Parathyroid adenoma (tissue), 2 donors: ENCODE results near the gene FREM1.

ENCODE experiments used
- H2AFZ ChIP-seq: fragments of 300-600 bp; sonication (generic); one replicate; pipeline ENCODE4 v1.7.0; 2017; ENCODE audit warnings: antibody characterized with exemption, mild to moderate bottlenecking
- H3K27ac ChIP-seq: fragments of 300-600 bp; sonication (generic); one replicate; pipeline ENCODE4 v1.7.0; 2017
- H3K27me3 ChIP-seq: fragments of 300-600 bp; sonication (generic); one replicate; pipeline ENCODE4 v1.7.0; 2017; ENCODE audit warnings: low read length; ENCODE audit not compliant: control insufficient read depth, insufficient read depth
- H3K36me3 ChIP-seq: fragments of 300-600 bp; sonication (generic); one replicate; pipeline ENCODE4 v1.7.0; 2017; ENCODE audit warnings: low read length; ENCODE audit not compliant: control insufficient read depth, insufficient read depth
- H3K4me1 ChIP-seq: fragments of 300-600 bp; sonication (generic); one replicate; pipeline ENCODE4 v1.7.0; 2017; ENCODE audit warnings: control low read depth
- H3K4me2 ChIP-seq: fragments of 300-600 bp; sonication (generic); one replicate; pipeline ENCODE4 v1.7.0; 2017; ENCODE audit warnings: low read length
- H3K4me3 ChIP-seq: fragments of 300-600 bp; sonication (generic); one replicate; pipeline ENCODE4 v1.7.0; 2017; ENCODE audit warnings: low read depth, low read length
- H3K79me2 ChIP-seq: fragments of 300-600 bp; sonication (generic); one replicate; pipeline ENCODE4 v1.7.0; 2017; ENCODE audit warnings: control low read depth
- H3K9ac ChIP-seq: fragments of 300-600 bp; sonication (generic); one replicate; pipeline ENCODE4 v1.7.0; 2017; ENCODE audit warnings: mild to moderate bottlenecking
- H3K9me3 ChIP-seq: fragments of 300-600 bp; sonication (generic); one replicate; pipeline ENCODE4 v1.7.0; 2017; ENCODE audit warnings: low read length; ENCODE audit not compliant: control insufficient read depth
- TF ChIP-seq, protein P1 (sequence below): fragments of 300-600 bp; sonication (generic); IDR thresholded peaks from one replicate; pipeline ENCODE4 v1.7.0; 2017; ENCODE audit warnings: antibody characterized with exemption, mild to moderate bottlenecking
- donor health status: primary hyperparathyroidism.

Gene FREM1

DNA sequence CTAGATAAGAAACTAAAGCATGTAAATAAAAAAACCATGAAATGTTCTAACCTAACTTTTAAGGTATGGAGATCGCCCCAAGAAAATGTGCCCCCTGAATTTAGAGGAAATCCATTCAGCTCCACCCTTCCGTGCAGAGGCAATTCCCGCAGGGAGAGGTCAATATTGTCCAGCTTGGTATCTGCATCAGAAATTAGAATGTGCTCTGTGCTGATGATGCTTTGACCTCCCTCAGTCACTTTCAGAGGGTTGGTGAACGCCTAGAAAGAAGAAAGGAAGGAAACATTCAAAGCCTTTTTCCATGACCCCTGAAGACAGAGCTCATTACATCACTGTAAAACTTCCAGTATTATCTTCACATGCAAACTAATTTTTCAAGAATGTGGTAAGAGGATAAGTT, 91.0 kb downstream of the FREM1 start:
- Histone ChIP-seq H2AFZ (no peak overlapping the region), H3K27me3 (no peaks in the 10 kb centered on the region), H3K36me3 (no peaks in the 10 kb centered on the region), H3K4me2 (no peak overlapping the region), H3K9me3 (no peaks in the 10 kb centered on the region), H3K4me3 (no peak overlapping the region), H3K79me2 (no peaks in the 10 kb centered on the region), H3K4me1 (no peaks in the 10 kb centered on the region), H3K9ac (no peak overlapping the region), H3K27ac (no peak overlapping the region)
- TF ChIP-seq, protein P1, sequence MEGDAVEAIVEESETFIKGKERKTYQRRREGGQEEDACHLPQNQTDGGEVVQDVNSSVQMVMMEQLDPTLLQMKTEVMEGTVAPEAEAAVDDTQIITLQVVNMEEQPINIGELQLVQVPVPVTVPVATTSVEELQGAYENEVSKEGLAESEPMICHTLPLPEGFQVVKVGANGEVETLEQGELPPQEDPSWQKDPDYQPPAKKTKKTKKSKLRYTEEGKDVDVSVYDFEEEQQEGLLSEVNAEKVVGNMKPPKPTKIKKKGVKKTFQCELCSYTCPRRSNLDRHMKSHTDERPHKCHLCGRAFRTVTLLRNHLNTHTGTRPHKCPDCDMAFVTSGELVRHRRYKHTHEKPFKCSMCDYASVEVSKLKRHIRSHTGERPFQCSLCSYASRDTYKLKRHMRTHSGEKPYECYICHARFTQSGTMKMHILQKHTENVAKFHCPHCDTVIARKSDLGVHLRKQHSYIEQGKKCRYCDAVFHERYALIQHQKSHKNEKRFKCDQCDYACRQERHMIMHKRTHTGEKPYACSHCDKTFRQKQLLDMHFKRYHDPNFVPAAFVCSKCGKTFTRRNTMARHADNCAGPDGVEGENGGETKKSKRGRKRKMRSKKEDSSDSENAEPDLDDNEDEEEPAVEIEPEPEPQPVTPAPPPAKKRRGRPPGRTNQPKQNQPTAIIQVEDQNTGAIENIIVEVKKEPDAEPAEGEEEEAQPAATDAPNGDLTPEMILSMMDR: no peak

- Histone ChIP-seq H3K27ac (no peak overlapping the region), H3K4me1 (no peaks in the 10 kb centered on the region), H3K27me3 (no peaks in the 10 kb centered on the region), H3K4me3 (no peak overlapping the region), H3K9me3 (no peaks in the 10 kb centered on the region), H3K4me2 (no peak overlapping the region), H3K79me2 (no peaks in the 10 kb centered on the region), H3K9ac (no peak overlapping the region), H2AFZ (no peak overlapping the region), H3K36me3 (no peaks in the 10 kb centered on the region)
- TF ChIP-seq, protein P1: no peak
Measured at GRCh38 chr9:14814249-14814628, 96.0 kb downstream of the FREM1 start.

- Histone ChIP-seq H3K9me3 (no peaks in the 10 kb centered on the region), H3K36me3 (no peaks in the 10 kb centered on the region), H3K9ac (no peak overlapping the region), H3K4me3 (no peak overlapping the region), H3K27ac (no peak overlapping the region), H3K4me2 (no peak overlapping the region), H2AFZ (no peak overlapping the region), H3K27me3 (no peaks in the 10 kb centered on the region), H3K79me2 (no peaks in the 10 kb centered on the region), H3K4me1 (no peaks in the 10 kb centered on the region)
- TF ChIP-seq, protein P1: no peak
Measured at GRCh38 chr9:14813336-14814248, 96.6 kb downstream of the FREM1 start.

GRCh38 chr9:14812806-14813205, 97.4 kb downstream of the FREM1 start:
- no peak overlapping the region for H3K27ac ChIP-seq
- no peaks in the 10 kb centered on the region for H3K79me2 ChIP-seq
- H3K27me3 ChIP-seq: no peaks in the 10 kb centered on the region
- H3K36me3 ChIP-seq: no peaks in the 10 kb centered on the region
- TF ChIP-seq, protein P1: no peak
- no peak overlapping the region for H3K9ac ChIP-seq
- no peak overlapping the region for H3K4me2 ChIP-seq
- no peak overlapping the region for H3K4me3 ChIP-seq
- no peak overlapping the region for H2AFZ ChIP-seq
- no peaks in the 10 kb centered on the region for H3K4me1 ChIP-seq
- H3K9me3 ChIP-seq: no peaks in the 10 kb centered on the region

- Histone ChIP-seq H3K36me3 (no peaks in the 10 kb centered on the region), H2AFZ (no peak overlapping the region), H3K4me1 (no peaks in the 10 kb centered on the region), H3K4me2 (no peak overlapping the region), H3K9me3 (no peaks in the 10 kb centered on the region), H3K27me3 (no peaks in the 10 kb centered on the region), H3K27ac (no peak overlapping the region), H3K4me3 (no peak overlapping the region), H3K79me2 (no peaks in the 10 kb centered on the region), H3K9ac (no peak overlapping the region)
- TF ChIP-seq, protein P1: no peak
Measured at GRCh38 chr9:14811844-14812243, 98.4 kb downstream of the FREM1 start.
